NCI-H82 treated with DMSO at 0.1 percent for 48 hours (cell line): ENCODE measurements around the gene GRIN2A.

Experiments used
- DNase-seq: peaks from one replicate; lab custom pipeline; 2025; ENCODE audit not compliant: unreplicated experiment; lab: John Stamatoyannopoulos, UW

The GRIN2A gene

GRCh38 chr16:10188236-10188635, 6.0 kb upstream of the GRIN2A start:
- DNase-seq = no peak

GRCh38 chr16:10181196-10182162, 749 bp downstream of the GRIN2A start:
- DNase-seq = peak; percentile 52

GRCh38 chr16:10180771-10181163, 1.5 kb downstream of the GRIN2A start:
- DNase-seq = peak; percentile 13

GRCh38 chr16:10180042-10180770, 2.0 kb downstream of the GRIN2A start:
- DNase-seq = no peak

- DNase-seq = no peak
Observed at GRCh38 chr16:10178526-10178925, 3.7 kb downstream of the GRIN2A start.

GRCh38 chr16:10178080-10178479, 4.1 kb downstream of the GRIN2A start:
- no peak for DNase-seq

GRCh38 chr16:10172848-10173655, 9.2 kb downstream of the GRIN2A start:
- DNase-seq = no peak

GRCh38 chr16:10171221-10171620, 11.0 kb downstream of the GRIN2A start:
- DNase-seq = no peak

GRCh38 chr16:10169904-10170410, 12.3 kb downstream of the GRIN2A start:
- DNase-seq = no peak

- no peak for DNase-seq
Observed at GRCh38 chr16:10169031-10169430, 13.2 kb downstream of the GRIN2A start.

GRCh38 chr16:10168258-10168657, 14.0 kb downstream of the GRIN2A start:
- no peak for DNase-seq

- DNase-seq = no peak
Observed at GRCh38 chr16:10165643-10166042, 16.6 kb downstream of the GRIN2A start.

- DNase-seq = no peak
Observed at GRCh38 chr16:10162981-10163380, 19.2 kb downstream of the GRIN2A start.

GRCh38 chr16:10156099-10156498, 26.1 kb downstream of the GRIN2A start:
- no peak for DNase-seq

- no peak for DNase-seq
Observed at GRCh38 chr16:10154389-10154788, 27.8 kb downstream of the GRIN2A start.

- no peak for DNase-seq
Observed at GRCh38 chr16:10153985-10154384, 28.2 kb downstream of the GRIN2A start.

GRCh38 chr16:10151718-10152117, 30.5 kb downstream of the GRIN2A start:
- DNase-seq = no peak

- DNase-seq = no peak
Observed at GRCh38 chr16:10150906-10151305, 31.3 kb downstream of the GRIN2A start.

GRCh38 chr16:10145542-10146035, 36.6 kb downstream of the GRIN2A start:
- no peak for DNase-seq

- DNase-seq = no peak
Observed at GRCh38 chr16:10141671-10142070, 40.6 kb downstream of the GRIN2A start.

- DNase-seq = no peak
Observed at GRCh38 chr16:10138881-10139280, 43.3 kb downstream of the GRIN2A start.
